ENCODE measurements around the gene FBXW7. TPM values are rescaled to one million over a fixed set of nuclear protein-coding genes. Genes with fewer than 3 reads are reported as not detected.

Gene FBXW7
- total RNA-seq, 4 donors from 2014 or later = 11.6 to 125 (median 49.5) TPM

DNA sequence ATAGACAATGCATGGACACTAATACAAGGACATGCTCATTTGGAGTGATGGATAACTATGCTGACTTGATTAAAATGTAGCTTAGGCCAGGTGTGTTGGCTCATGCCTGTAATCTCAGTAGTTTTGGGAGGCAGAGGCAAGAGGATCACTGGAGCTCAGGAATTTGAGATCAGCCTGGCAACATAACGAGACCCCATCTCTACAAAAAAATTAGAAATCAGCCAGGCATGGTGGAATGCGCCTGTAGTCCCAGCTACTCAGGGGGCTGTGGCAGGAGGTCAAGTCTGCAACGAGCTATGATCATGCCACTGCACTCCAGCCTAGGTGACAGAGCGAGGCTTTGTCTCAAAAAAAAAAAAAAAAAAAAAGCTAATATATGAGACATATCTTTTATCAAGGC lies 196.3 kb downstream of the FBXW7 start:
- no peaks in the 10 kb centered on the region for H3K27me3 ChIP-seq
- in situ Hi-C loops (cut with MboI; ENCODE audit: low pct_ligation_motif_present in 1 of 4, low pct_unique_long_range_greater_than_20kb in 1 of 4, low sequenced_read_pairs in 3 of 4) = no loop called here
- H3K9me3 ChIP-seq = no peaks in the 10 kb centered on the region
- H3K36me3 ChIP-seq = no peaks in the 10 kb centered on the region
- no peak overlapping the region for H3K27ac ChIP-seq
- no peaks in the 10 kb centered on the region for H3K4me1 ChIP-seq
- no peak for DNase-seq
- 93% methylated on average over 4 of the region's 4 CpGs; no CpG with 5 or more reads in 1 of the 2 donors for WGBS, 2 donors (ENCODE audit: low coverage in 1 of 2)
- TF ChIP-seq POLR2A (IDR thresholded peaks at IDR 0.05) (no peak), POLR2AphosphoS5 (IDR thresholded peaks at IDR 0.05) (no peak), EP300 (IDR thresholded peaks at IDR 0.05; ENCODE audit: low read depth) (no peak)
- TF ChIP-seq, protein P1, sequence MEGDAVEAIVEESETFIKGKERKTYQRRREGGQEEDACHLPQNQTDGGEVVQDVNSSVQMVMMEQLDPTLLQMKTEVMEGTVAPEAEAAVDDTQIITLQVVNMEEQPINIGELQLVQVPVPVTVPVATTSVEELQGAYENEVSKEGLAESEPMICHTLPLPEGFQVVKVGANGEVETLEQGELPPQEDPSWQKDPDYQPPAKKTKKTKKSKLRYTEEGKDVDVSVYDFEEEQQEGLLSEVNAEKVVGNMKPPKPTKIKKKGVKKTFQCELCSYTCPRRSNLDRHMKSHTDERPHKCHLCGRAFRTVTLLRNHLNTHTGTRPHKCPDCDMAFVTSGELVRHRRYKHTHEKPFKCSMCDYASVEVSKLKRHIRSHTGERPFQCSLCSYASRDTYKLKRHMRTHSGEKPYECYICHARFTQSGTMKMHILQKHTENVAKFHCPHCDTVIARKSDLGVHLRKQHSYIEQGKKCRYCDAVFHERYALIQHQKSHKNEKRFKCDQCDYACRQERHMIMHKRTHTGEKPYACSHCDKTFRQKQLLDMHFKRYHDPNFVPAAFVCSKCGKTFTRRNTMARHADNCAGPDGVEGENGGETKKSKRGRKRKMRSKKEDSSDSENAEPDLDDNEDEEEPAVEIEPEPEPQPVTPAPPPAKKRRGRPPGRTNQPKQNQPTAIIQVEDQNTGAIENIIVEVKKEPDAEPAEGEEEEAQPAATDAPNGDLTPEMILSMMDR (IDR thresholded peaks at IDR 0.05) = no peak
- no peak overlapping the region for H3K4me3 ChIP-seq
- intact Hi-C loops (cut with DNase I; ENCODE audit: low total_unique reads) = no loop called here

DNA sequence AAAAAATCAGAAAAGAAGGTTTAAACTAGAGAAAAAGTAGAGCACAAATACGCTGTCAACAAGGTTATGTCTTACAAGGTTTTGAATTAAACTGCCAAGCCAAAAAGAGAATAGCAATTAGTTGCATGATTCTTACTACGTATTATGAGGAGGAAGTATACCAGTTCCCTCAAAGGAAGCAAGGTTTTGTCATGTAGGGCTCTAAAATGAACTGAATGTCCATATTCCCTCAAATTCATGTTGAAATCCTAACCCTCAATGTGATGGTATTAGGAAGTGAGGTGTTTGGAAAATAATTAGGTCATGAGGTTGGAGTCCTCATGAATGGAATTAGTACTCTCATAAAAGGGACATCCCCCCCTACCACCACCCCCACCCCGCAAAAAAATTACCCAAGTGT lies 201.0 kb downstream of the FBXW7 start:
- intact Hi-C loops (cut with DNase I; ENCODE audit: low total_unique reads) (no loop called here), in situ Hi-C loops (cut with MboI; ENCODE audit: low pct_ligation_motif_present in 1 of 4, low pct_unique_long_range_greater_than_20kb in 1 of 4, low sequenced_read_pairs in 3 of 4) (no loop called here)
- Histone ChIP-seq H3K4me1 (no peaks in the 10 kb centered on the region), H3K36me3 (peaks cover 0 to 18% (median 5%) of the 10 kb centered on the region in 4 donors), H3K27ac (no peak overlapping the region), H3K4me3 (no peak overlapping the region), H3K9me3 (no peaks in the 10 kb centered on the region), H3K27me3 (no peaks in the 10 kb centered on the region)
- TF ChIP-seq POLR2AphosphoS5 (IDR thresholded peaks at IDR 0.05) = no peak
- TF ChIP-seq POLR2A (IDR thresholded peaks at IDR 0.05) = no peak
- TF ChIP-seq EP300 (IDR thresholded peaks at IDR 0.05; ENCODE audit: low read depth) = no peak
- TF ChIP-seq, protein P1 (IDR thresholded peaks at IDR 0.05) = no peak
- no peak for DNase-seq
- 53 to 59% methylated on average over 3 of the region's 3 CpGs for WGBS, 2 donors (ENCODE audit: low coverage in 1 of 2)

DNA sequence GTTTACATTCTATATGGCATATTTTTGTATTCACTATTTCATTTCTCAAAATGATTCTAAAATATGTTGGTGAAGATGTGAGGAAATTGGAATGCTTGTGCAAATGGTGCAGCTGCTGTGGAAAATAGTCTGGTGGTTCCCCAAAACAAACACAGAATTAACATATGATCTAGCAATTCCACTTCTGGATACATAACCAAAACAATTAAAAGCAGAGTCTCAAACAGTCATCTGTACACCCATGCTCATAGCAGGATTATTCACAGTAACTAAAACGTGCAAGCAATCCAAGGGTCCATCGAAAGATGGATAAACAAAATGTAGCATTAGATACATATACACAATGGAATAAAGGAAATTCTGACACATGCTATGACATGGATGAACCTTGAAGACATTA lies 204.8 kb downstream of the FBXW7 start:
- Histone ChIP-seq H3K36me3 (peaks cover 0 to 33% (median 10%) of the 10 kb centered on the region in 4 donors), H3K4me1 (no peaks in the 10 kb centered on the region), H3K9me3 (no peaks in the 10 kb centered on the region), H3K4me3 (no peak overlapping the region), H3K27me3 (no peaks in the 10 kb centered on the region), H3K27ac (no peak overlapping the region)
- in situ Hi-C loops (cut with MboI; ENCODE audit: low pct_ligation_motif_present in 1 of 4, low pct_unique_long_range_greater_than_20kb in 1 of 4, low sequenced_read_pairs in 3 of 4) = no loop called here
- 76 to 92% methylated on average over 2 of the region's 2 CpGs for WGBS, 2 donors (ENCODE audit: low coverage in 1 of 2)
- intact Hi-C loops (cut with DNase I; ENCODE audit: low total_unique reads) = no loop called here
- DNase-seq = no peak
- no peak for TF ChIP-seq EP300 (IDR thresholded peaks at IDR 0.05; ENCODE audit: low read depth)
- no peak for TF ChIP-seq POLR2A (IDR thresholded peaks at IDR 0.05)
- TF ChIP-seq POLR2AphosphoS5 (IDR thresholded peaks at IDR 0.05) = no peak
- TF ChIP-seq, protein P1 (IDR thresholded peaks at IDR 0.05) = no peak

DNA sequence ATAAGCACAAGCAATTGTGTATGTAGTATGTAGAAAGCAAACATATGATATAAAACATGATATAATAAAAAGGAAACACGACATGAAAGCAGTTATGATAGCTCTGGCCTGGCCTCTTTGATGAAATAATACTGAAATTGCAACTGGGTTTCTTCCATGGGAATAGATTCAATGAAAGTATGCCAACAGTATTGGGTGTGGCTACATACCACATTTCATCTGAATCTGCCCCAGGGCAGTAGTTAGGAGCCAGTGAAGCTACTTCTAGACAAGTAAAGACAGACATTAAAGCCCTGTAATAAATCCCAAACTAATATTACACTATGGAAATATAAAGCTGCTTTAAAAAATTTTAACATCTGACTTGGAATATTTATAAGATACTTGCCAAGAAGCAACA lies 207.3 kb downstream of the FBXW7 start:
- H3K27me3 ChIP-seq = no peaks in the 10 kb centered on the region
- H3K9me3 ChIP-seq = no peaks in the 10 kb centered on the region
- in situ Hi-C loops (cut with MboI; ENCODE audit: low pct_ligation_motif_present in 1 of 4, low pct_unique_long_range_greater_than_20kb in 1 of 4, low sequenced_read_pairs in 3 of 4) = no loop called here
- H3K27ac ChIP-seq = no peak overlapping the region
- peaks cover 0 to 41% (median 10%) of the 10 kb centered on the region in 4 donors for H3K36me3 ChIP-seq
- H3K4me1 ChIP-seq = no peaks in the 10 kb centered on the region
- TF ChIP-seq POLR2A (IDR thresholded peaks at IDR 0.05) (no peak), POLR2AphosphoS5 (IDR thresholded peaks at IDR 0.05) (no peak), EP300 (IDR thresholded peaks at IDR 0.05; ENCODE audit: low read depth) (no peak)
- TF ChIP-seq, protein P1 (IDR thresholded peaks at IDR 0.05) = no peak
- intact Hi-C loops (cut with DNase I; ENCODE audit: low total_unique reads) = no loop called here
- 42 to 73% methylated on average over 1 of the region's 1 CpG for WGBS, 2 donors (ENCODE audit: low coverage in 1 of 2)
- no peak for DNase-seq
- H3K4me3 ChIP-seq = no peak overlapping the region

Measured in transverse colon (tissue), 4 donors.